Subcutaneous abdominal adipose tissue (tissue), 5 donors: ENCODE data around the gene MRTFA.
"Not testable (repeated sequence)": the region's sequence is repeated elsewhere in the genome, so short reads cannot be mapped to it uniquely, and the experiment has no call there.

ENCODE experiments used
- H3K27ac ChIP-seq: one replicate; pipeline ENCODE4 v1.7.0; 2013; ENCODE audit warnings: low read depth, mild to moderate bottlenecking, inconsistent platforms, low read length, moderate library complexity
- H3K27me3 ChIP-seq, 5 donors: one replicate each; pipeline ENCODE4 v1.7.0; 2013; ENCODE audit warnings: low read length in 5 of 5, inconsistent platforms in 1 of 5; ENCODE audit not compliant: control insufficient read depth in 5 of 5, insufficient read depth in 4 of 5
- H3K36me3 ChIP-seq, 5 donors: one replicate each; pipeline ENCODE4 v1.7.0; 2013; ENCODE audit warnings: low read length in 5 of 5; ENCODE audit not compliant: control insufficient read depth in 5 of 5, insufficient read depth in 5 of 5
- H3K4me1 ChIP-seq, 5 donors: one replicate each; pipeline ENCODE4 v1.7.0; 2013; ENCODE audit warnings: low read length in 5 of 5, mild to moderate bottlenecking in 3 of 5, moderate library complexity in 1 of 5; ENCODE audit not compliant: control insufficient read depth in 5 of 5, insufficient read depth in 5 of 5
- H3K4me3 ChIP-seq, 5 donors: one replicate each; pipeline ENCODE4 v1.7.0; 2013; ENCODE audit warnings: low read length in 5 of 5, low read depth in 1 of 5
- H3K9ac ChIP-seq, 5 donors: one replicate each; pipeline ENCODE4 v1.7.0; 2013; ENCODE audit warnings: low read length in 5 of 5, mild to moderate bottlenecking in 4 of 5, moderate library complexity in 3 of 5
- H3K9me3 ChIP-seq, 5 donors: one replicate each; pipeline ENCODE4 v1.7.0; 2013; ENCODE audit warnings: low read length in 5 of 5; ENCODE audit not compliant: control insufficient read depth in 5 of 5
- donor health status: healthy.
- donor health status: healthy.
- donor health status: healthy.
- donor health status: healthy.
- donor health status: healthy.

MRTFA gene

DNA sequence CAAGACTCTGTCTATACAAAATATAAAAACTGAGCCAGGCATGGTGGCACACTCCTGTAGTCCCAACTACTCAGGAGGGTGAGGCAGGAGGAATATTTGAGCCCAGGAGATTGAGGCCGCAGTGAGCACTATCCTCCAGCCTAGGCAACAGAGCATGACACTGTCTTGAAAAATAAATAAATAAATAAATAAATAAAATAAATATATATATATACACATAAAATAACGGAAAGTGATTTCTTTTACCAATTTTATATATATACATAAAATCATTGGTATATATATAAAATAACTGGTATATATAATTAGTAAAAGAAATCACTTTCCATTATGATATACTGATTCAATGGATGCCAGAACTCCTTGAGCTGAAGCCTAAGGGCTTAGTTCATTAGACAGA lies 91.8 kb downstream of the MRTFA start:
- Histone ChIP-seq H3K36me3 (peaks cover 0 to 7% (median 0%) of the 10 kb centered on the region in 5 donors), H3K4me3 (no peak overlapping the region), H3K4me1 (peaks cover 0 to 9% (median 6%) of the 10 kb centered on the region in 5 donors), H3K9ac (no peak overlapping the region), H3K27me3 (no peaks in the 10 kb centered on the region), H3K27ac (no peak overlapping the region), H3K9me3 (no peaks in the 10 kb centered on the region)

DNA sequence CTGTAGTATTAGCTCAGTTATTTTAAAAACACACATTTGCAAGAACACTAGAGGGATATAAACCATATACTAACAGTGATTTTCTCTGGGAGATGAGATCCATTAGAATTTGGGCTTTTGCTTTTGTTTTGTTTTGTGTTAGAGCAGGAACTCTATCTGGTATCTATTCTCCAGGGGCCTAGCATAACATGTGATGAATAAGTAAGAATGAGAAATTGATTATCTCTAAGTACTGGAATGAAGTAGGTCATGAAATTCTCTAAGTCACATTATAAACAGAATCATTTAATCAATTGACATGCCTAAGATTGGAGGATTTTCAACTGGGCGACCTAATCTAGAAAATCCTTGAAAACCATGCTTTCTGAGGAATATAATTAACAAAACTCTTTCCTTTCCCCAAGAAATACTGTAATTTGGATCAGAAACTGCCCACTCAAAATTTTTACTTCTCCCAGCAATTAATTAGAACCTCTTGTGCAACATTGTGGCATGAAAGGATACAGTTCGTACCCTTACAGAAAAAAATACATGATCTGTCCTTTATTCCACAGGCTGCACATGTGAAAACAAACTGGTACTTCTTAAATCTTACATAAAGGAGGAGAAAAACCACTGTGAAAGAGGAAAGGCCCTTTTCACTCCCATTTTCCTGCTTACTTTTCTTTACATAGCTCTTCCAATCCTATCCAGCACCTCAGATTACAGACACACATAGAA lies 93.5 kb downstream of the MRTFA start:
- Histone ChIP-seq H3K4me3 (no peak overlapping the region), H3K9ac (peak overlapping the region in 1 of 5 donors; percentile 35), H3K9me3 (no peaks in the 10 kb centered on the region), H3K27ac (peak overlapping the region; percentile 34), H3K27me3 (no peaks in the 10 kb centered on the region), H3K36me3 (peaks cover 0 to 7% (median 0%) of the 10 kb centered on the region in 5 donors), H3K4me1 (peaks cover 0 to 15% (median 10%) of the 10 kb centered on the region in 5 donors)

DNA sequence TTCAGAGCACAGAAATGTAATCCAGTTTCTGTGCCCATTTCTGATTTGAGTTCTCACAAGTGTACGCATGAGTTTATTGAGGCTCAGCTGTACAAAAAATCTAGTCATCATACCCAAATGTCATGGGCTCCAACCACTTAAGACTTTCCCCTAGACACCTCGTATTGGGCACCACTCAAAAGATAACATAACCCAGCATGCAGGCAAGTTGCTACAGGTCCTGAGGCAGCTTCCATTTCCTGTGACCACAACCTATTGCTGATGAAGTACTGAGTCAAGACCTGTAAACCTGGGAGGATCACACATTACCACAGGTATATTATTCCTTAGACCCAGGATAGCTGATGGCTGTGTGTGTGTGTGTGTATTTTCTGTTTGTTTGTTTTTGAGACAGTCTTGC lies 95.2 kb downstream of the MRTFA start:
- peaks cover 0 to 2% (median 0%) of the 10 kb centered on the region in 5 donors for H3K36me3 ChIP-seq
- H3K4me1 ChIP-seq, result peaks cover 0 to 15% (median 10%) of the 10 kb centered on the region in 5 donors
- no peaks in the 10 kb centered on the region for H3K27me3 ChIP-seq
- H3K9ac ChIP-seq, result no peak overlapping the region
- H3K27ac ChIP-seq, result no peak overlapping the region
- no peaks in the 10 kb centered on the region for H3K9me3 ChIP-seq
- no peak overlapping the region for H3K4me3 ChIP-seq

DNA sequence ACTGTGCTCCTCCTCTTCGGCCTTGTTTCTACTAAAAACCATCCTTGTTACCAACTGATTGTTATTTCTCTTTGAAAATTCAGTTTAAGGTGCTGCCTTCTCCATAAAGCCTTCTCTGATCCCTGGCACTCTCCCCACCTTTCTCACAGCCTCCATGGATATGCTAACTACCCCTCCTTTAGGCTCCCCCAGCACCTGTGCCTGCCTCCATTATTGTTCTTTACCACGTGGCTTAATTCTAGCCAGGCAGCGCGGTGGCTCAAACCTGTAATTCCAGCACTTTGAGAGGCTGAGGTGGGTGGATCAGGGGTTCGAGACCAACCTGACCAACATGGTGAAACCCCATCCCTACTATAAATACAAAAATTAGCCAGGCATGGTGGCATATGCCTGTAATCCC lies 96.3 kb downstream of the MRTFA start:
- no peak overlapping the region for H3K4me3 ChIP-seq
- no peak overlapping the region for H3K9ac ChIP-seq
- no peaks in the 10 kb centered on the region for H3K9me3 ChIP-seq
- no peaks in the 10 kb centered on the region for H3K27me3 ChIP-seq
- peaks cover 0 to 15% (median 11%) of the 10 kb centered on the region in 5 donors for H3K4me1 ChIP-seq
- no peak overlapping the region for H3K27ac ChIP-seq
- no peaks in the 10 kb centered on the region for H3K36me3 ChIP-seq

DNA sequence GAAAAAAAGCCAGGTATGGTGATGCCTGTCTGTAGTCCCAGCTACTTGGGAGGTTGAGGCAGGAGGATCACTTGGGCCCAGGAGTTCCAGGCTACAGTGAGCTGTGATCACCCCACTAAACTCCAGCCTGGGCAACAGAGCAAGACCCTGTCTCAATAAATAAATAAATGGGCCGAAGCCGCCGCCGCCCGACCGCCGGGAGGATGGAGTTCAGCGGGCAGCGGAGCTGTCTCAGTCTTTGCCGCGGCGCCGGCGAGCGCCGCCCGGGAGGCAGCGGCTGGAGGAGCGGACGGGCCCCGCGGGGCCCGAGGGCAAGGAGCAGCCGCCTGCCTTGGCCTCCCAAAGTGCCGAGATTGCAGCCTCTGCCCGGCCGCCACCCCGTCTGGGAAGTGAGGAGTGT lies 100.4 kb downstream of the MRTFA start:
- H3K9ac ChIP-seq, H3K36me3 ChIP-seq, H3K27me3 ChIP-seq, H3K4me3 ChIP-seq, H3K9me3 ChIP-seq, H3K27ac ChIP-seq: not testable (repeated sequence)
- peaks cover 0 to 32% (median 22%) of the 10 kb centered on the region in 5 donors for H3K4me1 ChIP-seq

DNA sequence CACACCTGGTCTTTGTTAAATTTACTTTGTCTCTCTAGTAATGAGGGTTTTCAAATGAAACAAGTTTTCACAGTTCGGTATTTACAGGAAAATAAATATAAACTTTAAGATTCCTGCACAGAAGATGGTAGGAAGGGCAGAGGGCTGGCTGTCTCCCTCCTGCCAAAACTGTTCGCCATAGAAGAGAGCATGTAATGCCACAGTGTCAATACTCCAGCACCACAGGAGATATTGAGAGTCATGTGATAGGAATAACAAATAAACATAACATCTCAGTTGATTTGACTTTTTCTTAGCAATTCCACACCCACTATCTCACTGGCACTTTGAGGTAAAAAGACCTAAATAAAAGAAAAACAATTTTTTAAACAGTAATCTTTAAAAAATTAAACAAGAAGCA lies 100.9 kb downstream of the MRTFA start:
- H3K27ac ChIP-seq, result no peak overlapping the region

DNA sequence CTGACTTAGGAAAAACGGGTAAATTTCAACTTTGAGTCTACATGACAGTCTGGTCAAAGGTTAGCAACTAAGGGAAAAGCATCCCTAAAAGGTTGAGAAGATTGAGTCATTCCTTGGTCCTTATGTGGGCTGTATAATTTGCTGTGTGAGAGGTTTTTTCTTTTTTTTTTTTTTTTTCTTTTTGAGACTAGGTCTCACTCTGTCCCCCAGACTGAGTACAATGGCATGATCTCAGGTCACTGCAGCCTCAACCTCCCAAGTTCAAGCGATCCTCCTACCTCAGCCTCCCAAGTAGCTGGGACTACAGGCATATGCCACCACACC lies 101.4 kb downstream of the MRTFA start:
- Histone ChIP-seq H3K9me3 (no peaks in the 10 kb centered on the region), H3K9ac (no peak overlapping the region), H3K27ac (no peak overlapping the region), H3K4me1 (peaks cover 0 to 32% (median 22%) of the 10 kb centered on the region in 5 donors), H3K36me3 (no peaks in the 10 kb centered on the region), H3K27me3 (no peaks in the 10 kb centered on the region), H3K4me3 (no peak overlapping the region)

More for the DNA sequence above, 100.9 kb downstream of the MRTFA start:
- Histone ChIP-seq H3K4me1 (peaks cover 0 to 32% (median 22%) of the 10 kb centered on the region in 5 donors), H3K4me3 (no peak overlapping the region), H3K27me3 (no peaks in the 10 kb centered on the region), H3K9me3 (no peaks in the 10 kb centered on the region), H3K36me3 (no peaks in the 10 kb centered on the region), H3K9ac (no peak overlapping the region)

DNA sequence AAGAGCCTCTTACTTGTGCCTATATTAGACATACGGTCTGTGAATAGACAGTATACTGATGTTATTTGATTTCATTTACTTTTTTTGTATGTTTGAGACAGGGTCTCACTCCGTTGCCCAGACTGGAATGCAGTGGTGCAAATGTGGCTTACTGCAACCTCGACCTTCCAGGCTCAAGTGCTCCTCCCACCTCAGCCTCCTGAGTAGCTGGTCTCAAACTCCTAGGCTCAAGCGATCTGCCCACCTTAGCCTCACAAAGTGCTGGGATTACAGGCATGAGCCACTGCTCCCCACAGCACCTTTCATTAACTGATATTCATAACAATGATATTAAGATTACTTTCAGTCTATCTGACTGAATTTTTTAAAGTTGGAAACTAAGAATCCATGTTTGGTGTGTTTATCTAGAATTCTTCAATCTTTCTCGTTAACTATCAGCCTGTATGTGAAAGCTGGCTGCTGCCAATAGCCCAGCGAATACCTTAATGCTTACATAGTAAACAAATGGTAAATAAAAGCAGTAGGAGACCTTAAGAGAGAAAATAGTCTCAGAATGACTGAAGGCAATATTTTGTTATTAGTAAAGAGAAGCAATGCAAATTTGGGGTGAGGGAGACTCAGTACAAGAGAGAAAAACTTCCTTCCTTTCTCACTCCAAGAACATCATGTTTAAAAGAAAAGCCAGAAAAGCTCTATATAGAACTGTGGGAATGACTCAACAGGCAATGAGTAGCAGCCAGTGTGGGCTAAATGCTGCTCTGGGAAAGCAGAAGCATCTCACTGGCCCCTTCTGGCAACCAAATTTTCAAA lies 101.9 kb downstream of the MRTFA start:
- peak overlapping the region; percentile 35 for H3K27ac ChIP-seq
- peak overlapping the region in 1 of 5 donors; percentile 40 for H3K9ac ChIP-seq
- H3K4me1 ChIP-seq, result peaks cover 0 to 32% (median 22%) of the 10 kb centered on the region in 5 donors
- no peaks in the 10 kb centered on the region for H3K9me3 ChIP-seq
- no peaks in the 10 kb centered on the region for H3K36me3 ChIP-seq
- H3K27me3 ChIP-seq, result no peaks in the 10 kb centered on the region
- H3K4me3 ChIP-seq, result no peak overlapping the region

DNA sequence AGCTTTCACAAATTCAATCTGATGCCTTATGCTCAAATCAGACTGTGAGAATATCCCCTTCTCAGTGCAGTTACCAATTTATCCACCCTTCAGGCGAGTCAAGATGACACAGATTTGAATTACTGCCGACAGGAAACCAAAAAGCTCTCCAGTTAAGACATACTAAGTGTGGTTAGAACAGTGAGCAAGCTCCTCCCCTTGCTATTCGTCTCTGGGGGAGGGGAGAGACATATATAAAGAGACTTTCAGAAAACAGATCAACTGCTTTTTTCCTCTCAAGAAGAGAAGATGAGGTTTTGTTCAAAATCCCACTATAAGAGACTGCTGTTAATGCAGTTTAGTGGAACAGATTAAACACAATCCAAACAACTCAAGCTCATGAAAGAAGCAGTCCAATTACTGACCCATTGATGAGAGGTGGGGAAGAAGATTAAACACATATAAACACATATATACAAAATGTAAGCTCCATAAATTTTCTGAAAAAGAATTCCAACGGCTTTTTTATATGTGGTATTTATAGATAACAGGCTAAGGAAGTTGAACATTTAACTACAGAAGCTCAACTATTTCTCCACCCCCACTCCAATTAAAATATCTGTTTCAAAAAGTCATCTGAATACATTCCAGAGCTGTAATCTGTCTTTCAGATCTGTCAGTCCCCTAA lies 102.7 kb downstream of the MRTFA start:
- peaks cover 0 to 31% (median 22%) of the 10 kb centered on the region in 5 donors for H3K4me1 ChIP-seq
- H3K9ac ChIP-seq, result peak overlapping the region in 1 of 5 donors; percentile 33

More for the DNA sequence above, 102.7 kb downstream of the MRTFA start:
- no peaks in the 10 kb centered on the region for H3K36me3 ChIP-seq
- H3K27ac ChIP-seq, result peak overlapping the region; percentile 35
- no peaks in the 10 kb centered on the region for H3K27me3 ChIP-seq
- H3K4me3 ChIP-seq, result peak overlapping the region in 3 of 5 donors; percentile 7 to 40 (median 23)
- H3K9me3 ChIP-seq, result no peaks in the 10 kb centered on the region
